GM19035 (cell line): Measurements from ENCODE around the gene F12.
"Not testable (repeated sequence)": the region's sequence is repeated elsewhere in the genome, so short reads cannot be mapped to it uniquely, and the experiment has no call there.

Experiments
- ATAC-seq: cut with Tn5 transposase; IDR thresholded peaks from one replicate; pipeline ENCODE4 v1.9.1; 2021; ENCODE audit not compliant: unreplicated experiment

Gene F12

GRCh38 chr5:177370488-177371119 is 38.8 kb downstream of the F12 start:
- ATAC-seq, result peak; percentile 75

GRCh38 chr5:177369645-177370440 is 39.5 kb downstream of the F12 start:
- ATAC-seq, result no peak

- no peak for ATAC-seq
Measured at GRCh38 chr5:177368869-177369644, 40.3 kb downstream of the F12 start.

GRCh38 chr5:177367981-177368868 is 41.1 kb downstream of the F12 start:
- no peak for ATAC-seq

GRCh38 chr5:177367323-177367848 is 42.0 kb downstream of the F12 start:
- ATAC-seq, result no peak

GRCh38 chr5:177366528-177367322 is 42.6 kb downstream of the F12 start:
- ATAC-seq, result no peak

GRCh38 chr5:177365845-177366527 is 43.4 kb downstream of the F12 start:
- no peak for ATAC-seq

GRCh38 chr5:177364159-177364962 is 45.0 kb downstream of the F12 start:
- no peak for ATAC-seq

GRCh38 chr5:177363565-177363964 is 45.8 kb downstream of the F12 start:
- no peak for ATAC-seq

- ATAC-seq, result no peak
Measured at GRCh38 chr5:177362610-177363507, 46.5 kb downstream of the F12 start.

GRCh38 chr5:177362292-177362609 is 47.1 kb downstream of the F12 start:
- ATAC-seq, result no peak

- no peak for ATAC-seq
Measured at GRCh38 chr5:177361418-177362291, 47.7 kb downstream of the F12 start.

GRCh38 chr5:177360740-177361139 is 48.6 kb downstream of the F12 start:
- ATAC-seq, result not testable (repeated sequence)

- no peak for ATAC-seq
Measured at GRCh38 chr5:177359860-177360259, 49.5 kb downstream of the F12 start.

- ATAC-seq, result no peak
Measured at GRCh38 chr5:177359451-177359851, 49.9 kb downstream of the F12 start.

GRCh38 chr5:177358370-177358819 is 51.0 kb downstream of the F12 start:
- peak; percentile 3 for ATAC-seq
